Measurements from ENCODE around the gene TCF25.
"Not testable (repeated sequence)": the region's sequence is repeated elsewhere in the genome, so short reads cannot be mapped to it uniquely, and the experiment has no call there.

TCF25 gene

GRCh38 chr16:89836484-89836883, 36.9 kb upstream of the TCF25 start:
- not testable (repeated sequence) for DNase-seq (ENCODE audit: low spot score); H3K27ac ChIP-seq (replicated peaks; ENCODE audit: low read length); H3K23ac ChIP-seq (ENCODE audit: low read depth, low read length, poor library complexity); H3K9me3 ChIP-seq (replicated peaks in 1 of 2; ENCODE audit: control insufficient read depth in 2 of 2, insufficient read depth in 1 of 2, low read depth in 1 of 2, low read length in 2 of 2); H3K4me3 ChIP-seq (ENCODE audit: low read length in 2 of 2); H3K4ac ChIP-seq (ENCODE audit: low read length); H3K4me2 ChIP-seq (ENCODE audit: insufficient read depth, low read length, poor library complexity, severe bottlenecking); H3K27me3 ChIP-seq (ENCODE audit: control insufficient read depth in 3 of 3, insufficient read depth in 3 of 3, low read depth in 1 of 3, low read length in 3 of 3); H3K18ac ChIP-seq (ENCODE audit: low read length); H3K4me1 ChIP-seq (ENCODE audit: control insufficient read depth in 2 of 2, insufficient read depth in 1 of 2, low read depth in 1 of 2, low read length in 2 of 2); H2AFZ ChIP-seq (ENCODE audit: low read length); H2BK12ac ChIP-seq (ENCODE audit: low read length); H2BK5ac ChIP-seq (ENCODE audit: low read length); H4K8ac ChIP-seq (ENCODE audit: low read depth, low read length); H3K9ac ChIP-seq (ENCODE audit: low read depth, low read length, poor library complexity); H2BK15ac ChIP-seq (ENCODE audit: low read length); H2AK5ac ChIP-seq (ENCODE audit: low read depth, low read length); H2BK120ac ChIP-seq (ENCODE audit: low read depth, low read length); H4K91ac ChIP-seq (ENCODE audit: low read depth, low read length, poor library complexity); H3K14ac ChIP-seq (ENCODE audit: low read length); H3K79me1 ChIP-seq (ENCODE audit: low read depth, low read length)
- no CpG with 5 or more reads among the region's 15 CpGs for WGBS, 2 donors (ENCODE audit: extremely low coverage in 2 of 2, insufficient read length in 2 of 2, insufficient replicate concordance in 1 of 2)
- H3K36me3 ChIP-seq (replicated peaks in 1 of 2; ENCODE audit: control insufficient read depth in 2 of 2, insufficient read depth in 2 of 2, low read length in 2 of 2) = peaks cover 4 to 34% of the 10 kb centered on the region in 2 donors

DNA sequence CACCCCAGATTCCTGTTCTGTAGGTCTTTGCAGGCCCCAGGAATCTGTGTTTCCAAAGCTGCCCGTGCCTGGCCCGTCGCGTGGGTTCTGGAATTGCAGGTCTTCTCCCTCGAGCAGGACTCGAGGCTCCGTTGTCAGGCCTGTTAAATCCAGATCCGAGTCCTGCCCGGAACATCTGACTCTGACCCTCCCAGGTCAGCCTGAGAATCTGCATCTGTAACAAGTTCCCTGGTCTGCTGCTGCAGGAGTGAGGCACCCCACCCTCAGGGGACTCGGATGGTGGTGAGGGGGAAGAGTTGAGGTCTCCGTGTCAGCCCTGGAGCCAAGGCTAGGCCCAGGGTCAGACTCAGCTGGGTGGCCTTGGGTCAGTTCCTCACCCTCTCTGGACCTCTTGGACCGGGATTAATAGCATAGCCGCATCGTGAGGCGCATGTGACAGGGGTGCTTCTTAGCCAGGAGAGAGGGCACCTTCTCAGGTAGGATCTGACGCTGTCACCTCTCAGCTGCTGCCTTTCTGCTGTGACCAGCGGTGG, 36.3 kb upstream of the TCF25 start:
- no peak overlapping the region for H2BK120ac ChIP-seq (ENCODE audit: low read depth, low read length)
- peak overlapping the region; percentile 21 for H3K9ac ChIP-seq (ENCODE audit: low read depth, low read length, poor library complexity)
- no peak overlapping the region for H3K4me3 ChIP-seq (ENCODE audit: low read length in 2 of 2)
- H2BK12ac ChIP-seq (ENCODE audit: low read length) = no peak overlapping the region
- DNase-seq (ENCODE audit: low spot score) = no peak
- no peak overlapping the region for H3K4me2 ChIP-seq (ENCODE audit: insufficient read depth, low read length, poor library complexity, severe bottlenecking)
- H3K4ac ChIP-seq (ENCODE audit: low read length) = no peak overlapping the region
- no peak overlapping the region for H2BK15ac ChIP-seq (ENCODE audit: low read length)
- no peak overlapping the region for H2AFZ ChIP-seq (ENCODE audit: low read length)
- peaks cover 6% of the 10 kb centered on the region for H3K79me1 ChIP-seq (ENCODE audit: low read depth, low read length)
- peaks cover 4 to 32% of the 10 kb centered on the region in 2 donors for H3K36me3 ChIP-seq (replicated peaks in 1 of 2; ENCODE audit: control insufficient read depth in 2 of 2, insufficient read depth in 2 of 2, low read length in 2 of 2)
- H3K9me3 ChIP-seq (replicated peaks in 1 of 2; ENCODE audit: control insufficient read depth in 2 of 2, insufficient read depth in 1 of 2, low read depth in 1 of 2, low read length in 2 of 2) = peaks cover 8% of the 10 kb centered on the region in 2 donors
- no peak overlapping the region for H3K18ac ChIP-seq (ENCODE audit: low read length)
- H2AK5ac ChIP-seq (ENCODE audit: low read depth, low read length) = peak overlapping the region; percentile 37
- no peak overlapping the region for H2BK5ac ChIP-seq (ENCODE audit: low read length)
- WGBS, 2 donors (ENCODE audit: extremely low coverage in 2 of 2, insufficient read length in 2 of 2, insufficient replicate concordance in 1 of 2) = no CpG with 5 or more reads among the region's 17 CpGs
- H3K14ac ChIP-seq (ENCODE audit: low read length) = peak overlapping the region; percentile 21
- no peak overlapping the region for H3K27ac ChIP-seq (replicated peaks; ENCODE audit: low read length)
- H3K23ac ChIP-seq (ENCODE audit: low read depth, low read length, poor library complexity) = peak overlapping the region; percentile 80
- H3K27me3 ChIP-seq (ENCODE audit: control insufficient read depth in 3 of 3, insufficient read depth in 3 of 3, low read depth in 1 of 3, low read length in 3 of 3) = no peaks in the 10 kb centered on the region
- peaks cover 0 to 7% of the 10 kb centered on the region in 2 donors for H3K4me1 ChIP-seq (ENCODE audit: control insufficient read depth in 2 of 2, insufficient read depth in 1 of 2, low read depth in 1 of 2, low read length in 2 of 2)
- H4K8ac ChIP-seq (ENCODE audit: low read depth, low read length) = no peak overlapping the region
- no peak overlapping the region for H4K91ac ChIP-seq (ENCODE audit: low read depth, low read length, poor library complexity)

- H4K91ac ChIP-seq (ENCODE audit: low read depth, low read length, poor library complexity) = no peak overlapping the region
- no peak overlapping the region for H2AFZ ChIP-seq (ENCODE audit: low read length)
- H3K4me1 ChIP-seq (ENCODE audit: control insufficient read depth in 2 of 2, insufficient read depth in 1 of 2, low read depth in 1 of 2, low read length in 2 of 2) = peaks cover 0 to 9% of the 10 kb centered on the region in 2 donors
- no peak overlapping the region for H3K4me2 ChIP-seq (ENCODE audit: insufficient read depth, low read length, poor library complexity, severe bottlenecking)
- peaks cover under 1 to 10% of the 10 kb centered on the region in 2 donors for H3K36me3 ChIP-seq (replicated peaks in 1 of 2; ENCODE audit: control insufficient read depth in 2 of 2, insufficient read depth in 2 of 2, low read length in 2 of 2)
- H2BK12ac ChIP-seq (ENCODE audit: low read length) = no peak overlapping the region
- H3K9me3 ChIP-seq (replicated peaks in 1 of 2; ENCODE audit: control insufficient read depth in 2 of 2, insufficient read depth in 1 of 2, low read depth in 1 of 2, low read length in 2 of 2) = peaks cover 0 to 1% of the 10 kb centered on the region in 2 donors
- H3K18ac ChIP-seq (ENCODE audit: low read length) = no peak overlapping the region
- no peak overlapping the region for H3K4ac ChIP-seq (ENCODE audit: low read length)
- WGBS, 2 donors (ENCODE audit: extremely low coverage in 2 of 2, insufficient read length in 2 of 2, insufficient replicate concordance in 1 of 2) = no CpG with 5 or more reads among the region's 10 CpGs
- H2AK5ac ChIP-seq (ENCODE audit: low read depth, low read length) = no peak overlapping the region
- H3K27me3 ChIP-seq (ENCODE audit: control insufficient read depth in 3 of 3, insufficient read depth in 3 of 3, low read depth in 1 of 3, low read length in 3 of 3) = no peaks in the 10 kb centered on the region
- H4K8ac ChIP-seq (ENCODE audit: low read depth, low read length) = no peak overlapping the region
- H3K9ac ChIP-seq (ENCODE audit: low read depth, low read length, poor library complexity) = no peak overlapping the region
- H2BK5ac ChIP-seq (ENCODE audit: low read length) = no peak overlapping the region
- H3K14ac ChIP-seq (ENCODE audit: low read length) = no peak overlapping the region
- H3K79me1 ChIP-seq (ENCODE audit: low read depth, low read length) = peaks cover 4% of the 10 kb centered on the region
- H3K23ac ChIP-seq (ENCODE audit: low read depth, low read length, poor library complexity) = no peak overlapping the region
- H2BK15ac ChIP-seq (ENCODE audit: low read length) = no peak overlapping the region
- H2BK120ac ChIP-seq (ENCODE audit: low read depth, low read length) = no peak overlapping the region
- no peak overlapping the region for H3K27ac ChIP-seq (replicated peaks; ENCODE audit: low read length)
- no peak for DNase-seq (ENCODE audit: low spot score)
- H3K4me3 ChIP-seq (ENCODE audit: low read length in 2 of 2) = no peak overlapping the region
Measured at GRCh38 chr16:89841275-89841674, 32.1 kb upstream of the TCF25 start.

DNA sequence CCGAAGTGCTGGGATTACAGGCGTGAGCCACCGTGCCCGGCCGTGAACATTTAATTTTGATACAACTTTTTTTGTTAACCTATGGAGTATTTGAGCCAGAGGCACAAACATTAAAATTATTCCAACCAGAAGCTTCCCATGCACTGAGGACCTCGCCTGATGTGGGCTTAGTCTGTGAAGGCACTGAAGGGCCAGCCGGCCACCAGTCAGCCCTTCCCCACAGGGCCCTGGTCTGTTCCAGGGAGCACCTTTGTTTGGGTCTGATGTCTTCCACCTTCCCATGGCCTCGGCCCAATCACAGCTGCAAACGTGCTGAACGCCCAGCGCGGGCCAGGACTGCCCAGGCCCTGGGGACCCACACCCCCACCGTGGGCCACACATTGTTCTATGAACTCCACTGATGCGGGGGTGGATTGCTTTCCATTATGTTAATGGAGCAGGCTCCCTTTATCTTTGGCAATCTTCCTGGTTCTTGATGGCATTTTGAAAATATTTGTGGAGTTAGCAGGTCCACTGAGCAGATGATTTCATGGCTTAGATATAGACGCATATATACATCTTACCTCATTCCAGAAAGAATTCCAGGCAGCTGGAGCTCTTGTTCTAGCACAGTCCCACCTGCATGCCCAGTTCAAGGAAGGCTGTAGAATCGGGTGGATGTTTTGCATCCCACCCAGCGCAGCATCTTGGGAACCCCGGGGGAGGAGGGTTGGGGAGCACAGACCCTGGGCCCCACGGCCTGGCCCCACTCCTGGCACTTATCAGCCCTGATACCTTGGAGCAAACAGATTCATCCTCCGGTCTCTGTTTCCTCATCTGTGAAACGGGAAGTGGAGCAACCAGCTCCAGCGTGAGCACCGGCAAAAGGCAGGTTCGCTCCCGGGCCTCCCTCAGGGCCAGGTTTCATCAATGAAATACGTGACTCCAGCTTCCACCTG, 30.7 kb upstream of the TCF25 start:
- H2AK5ac ChIP-seq (ENCODE audit: low read depth, low read length) = peak overlapping the region; percentile 88
- H3K36me3 ChIP-seq (replicated peaks in 1 of 2; ENCODE audit: control insufficient read depth in 2 of 2, insufficient read depth in 2 of 2, low read length in 2 of 2) = peaks cover 0 to 5% of the 10 kb centered on the region in 2 donors
- H3K4ac ChIP-seq (ENCODE audit: low read length) = no peak overlapping the region
- WGBS, 2 donors (ENCODE audit: extremely low coverage in 2 of 2, insufficient read length in 2 of 2, insufficient replicate concordance in 1 of 2) = no CpG with 5 or more reads among the region's 26 CpGs
- no peak overlapping the region for H2BK15ac ChIP-seq (ENCODE audit: low read length)
- H2AFZ ChIP-seq (ENCODE audit: low read length) = no peak overlapping the region
- H3K14ac ChIP-seq (ENCODE audit: low read length) = no peak overlapping the region
- H3K23ac ChIP-seq (ENCODE audit: low read depth, low read length, poor library complexity) = peak overlapping the region; percentile 55
- no peak overlapping the region for H2BK12ac ChIP-seq (ENCODE audit: low read length)
- H2BK120ac ChIP-seq (ENCODE audit: low read depth, low read length) = no peak overlapping the region
- no peak overlapping the region for H4K91ac ChIP-seq (ENCODE audit: low read depth, low read length, poor library complexity)
- DNase-seq (ENCODE audit: low spot score) = no peak
- no peaks in the 10 kb centered on the region for H3K27me3 ChIP-seq (ENCODE audit: control insufficient read depth in 3 of 3, insufficient read depth in 3 of 3, low read depth in 1 of 3, low read length in 3 of 3)
- peaks cover 0 to 1% of the 10 kb centered on the region in 2 donors for H3K9me3 ChIP-seq (replicated peaks in 1 of 2; ENCODE audit: control insufficient read depth in 2 of 2, insufficient read depth in 1 of 2, low read depth in 1 of 2, low read length in 2 of 2)
- peak overlapping the region; percentile 27 for H3K27ac ChIP-seq (replicated peaks; ENCODE audit: low read length)
- no peak overlapping the region for H3K18ac ChIP-seq (ENCODE audit: low read length)
- peaks cover 0 to 9% of the 10 kb centered on the region in 2 donors for H3K4me1 ChIP-seq (ENCODE audit: control insufficient read depth in 2 of 2, insufficient read depth in 1 of 2, low read depth in 1 of 2, low read length in 2 of 2)
- peak overlapping the region in 1 of 2 donors; percentile 64 for H3K4me3 ChIP-seq (ENCODE audit: low read length in 2 of 2)
- peak overlapping the region; percentile 65 for H4K8ac ChIP-seq (ENCODE audit: low read depth, low read length)
- H2BK5ac ChIP-seq (ENCODE audit: low read length) = no peak overlapping the region
- no peak overlapping the region for H3K4me2 ChIP-seq (ENCODE audit: insufficient read depth, low read length, poor library complexity, severe bottlenecking)
- H3K9ac ChIP-seq (ENCODE audit: low read depth, low read length, poor library complexity) = no peak overlapping the region
- peaks cover 1% of the 10 kb centered on the region for H3K79me1 ChIP-seq (ENCODE audit: low read depth, low read length)

Measured in neuronal stem cell (in vitro differentiated cells).